Measurements from ENCODE around the gene UNC13C. TPM values are rescaled to one million over a fixed set of nuclear protein-coding genes. Genes with fewer than 3 reads are reported as not detected.

The UNC13C gene
- polyA plus RNA-seq, 1 of the 3 experiments (the other 2 are of a cell fraction): not detected

GRCh38 chr15:53982071-53982680 is 3.9 kb downstream of the UNC13C start:
- Histone ChIP-seq H3K9me3 (no peaks in the 10 kb centered on the region), H4K20me1 (ENCODE audit: insufficient read depth) (no peaks in the 10 kb centered on the region), H3K27me3 (ENCODE audit: insufficient read depth) (no peaks in the 10 kb centered on the region), H3K9me2 (no peaks in the 10 kb centered on the region), H2AFZ (ENCODE audit: low read depth) (no peak overlapping the region), H3K9ac (no peak overlapping the region), H3K36me3 (replicated peaks in 1 of 2; ENCODE audit: control insufficient read depth in 1 of 2, insufficient read depth in 2 of 2, low read length in 1 of 2) (no peaks in the 10 kb centered on the region), H3F3A (replicated peaks; ENCODE audit: insufficient read depth) (no peaks in the 10 kb centered on the region), H3K4me1 (ENCODE audit: control insufficient read depth in 1 of 2, insufficient read depth in 2 of 2, low read depth in 1 of 2, low read length in 1 of 2) (peaks cover 0 to 8% of the 10 kb centered on the region in 2 experiments; a peak in 1 of 4 replicates), H3K4me2 (no peak overlapping the region), H3K79me2 (ENCODE audit: insufficient read depth) (no peaks in the 10 kb centered on the region), H3K4me3 (ENCODE audit: low read depth in 2 of 2, low read length in 1 of 2) (no peak overlapping the region), H3K27ac (ENCODE audit: low read depth in 2 of 2, low read length in 1 of 2) (no peak overlapping the region)
- CTCF ChIA-PET: no interaction called here
- 13% methylated on average over 4 of the region's 4 CpGs for WGBS (ENCODE audit: low lambda C conversion rate)
- no peak for DNase-seq
- TF ChIP-seq TAF1 (IDR thresholded peaks at IDR 0.05; ENCODE audit: borderline replicate concordance, low read depth, low read length) (no peak), POLR2AphosphoS5 (IDR thresholded peaks at IDR 0.05; ENCODE audit: low read depth, low read length) (no peak), EZH2phosphoT487 (IDR thresholded peaks at IDR 0.05; ENCODE audit: borderline replicate concordance, low read depth) (no peak), FOXM1 (IDR thresholded peaks at IDR 0.05; ENCODE audit: low read depth) (no peak), CHD2 (IDR thresholded peaks at IDR 0.05; ENCODE audit: low read length, partially characterized antibody) (no peak), IRF3 (IDR thresholded peaks at IDR 0.05; ENCODE audit: low read depth, low read length) (no peak), TEAD4 (IDR thresholded peaks at IDR 0.05; ENCODE audit: borderline replicate concordance, insufficient read depth) (no peak), MXI1 (IDR thresholded peaks at IDR 0.05; ENCODE audit: low read depth, low read length) (no peak), RAD21 (IDR thresholded peaks at IDR 0.05; ENCODE audit: low read length) (no peak)
- TF ChIP-seq, protein P1, sequence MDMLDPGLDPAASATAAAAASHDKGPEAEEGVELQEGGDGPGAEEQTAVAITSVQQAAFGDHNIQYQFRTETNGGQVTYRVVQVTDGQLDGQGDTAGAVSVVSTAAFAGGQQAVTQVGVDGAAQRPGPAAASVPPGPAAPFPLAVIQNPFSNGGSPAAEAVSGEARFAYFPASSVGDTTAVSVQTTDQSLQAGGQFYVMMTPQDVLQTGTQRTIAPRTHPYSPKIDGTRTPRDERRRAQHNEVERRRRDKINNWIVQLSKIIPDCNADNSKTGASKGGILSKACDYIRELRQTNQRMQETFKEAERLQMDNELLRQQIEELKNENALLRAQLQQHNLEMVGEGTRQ (IDR thresholded peaks at IDR 0.05; ENCODE audit: borderline replicate concordance, low read depth, low read length): no peak
- TF ChIP-seq, protein P2, sequence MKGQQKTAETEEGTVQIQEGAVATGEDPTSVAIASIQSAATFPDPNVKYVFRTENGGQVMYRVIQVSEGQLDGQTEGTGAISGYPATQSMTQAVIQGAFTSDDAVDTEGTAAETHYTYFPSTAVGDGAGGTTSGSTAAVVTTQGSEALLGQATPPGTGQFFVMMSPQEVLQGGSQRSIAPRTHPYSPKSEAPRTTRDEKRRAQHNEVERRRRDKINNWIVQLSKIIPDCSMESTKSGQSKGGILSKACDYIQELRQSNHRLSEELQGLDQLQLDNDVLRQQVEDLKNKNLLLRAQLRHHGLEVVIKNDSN (IDR thresholded peaks at IDR 0.05; ENCODE audit: borderline replicate concordance, low read depth): no peak
- TF ChIP-seq, protein P3, sequence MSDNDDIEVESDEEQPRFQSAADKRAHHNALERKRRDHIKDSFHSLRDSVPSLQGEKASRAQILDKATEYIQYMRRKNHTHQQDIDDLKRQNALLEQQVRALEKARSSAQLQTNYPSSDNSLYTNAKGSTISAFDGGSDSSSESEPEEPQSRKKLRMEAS (IDR thresholded peaks at IDR 0.05; ENCODE audit: low read depth): no peak
- POLR2A ChIA-PET: no interaction called here

DNA sequence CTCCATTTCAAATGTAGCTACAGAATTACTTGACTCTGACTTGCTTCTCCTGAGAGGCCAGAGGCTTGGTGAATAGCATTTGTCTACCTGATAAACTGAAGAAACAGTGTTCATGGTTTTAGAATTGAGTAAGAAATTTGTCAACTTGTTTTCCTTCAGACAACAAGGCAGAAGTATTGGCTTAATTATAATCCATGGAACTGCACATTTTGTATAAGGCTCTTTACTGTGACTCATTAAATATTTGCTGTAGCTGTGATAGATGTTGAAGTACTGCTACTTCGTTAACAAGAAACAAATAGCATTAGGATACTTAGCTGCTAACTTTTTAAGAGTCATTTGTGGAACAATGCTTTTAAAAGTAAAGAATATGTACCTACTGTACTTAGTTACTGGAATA is 4.6 kb downstream of the UNC13C start:
- CTCF ChIA-PET: no interaction called here
- 6% methylated on average over 1 of the region's 1 CpG for WGBS (ENCODE audit: low lambda C conversion rate)
- H3K9me3 ChIP-seq: no peaks in the 10 kb centered on the region
- TF ChIP-seq TEAD4 (IDR thresholded peaks at IDR 0.05; ENCODE audit: borderline replicate concordance, insufficient read depth) (no peak), FOSL2 (IDR thresholded peaks at IDR 0.05; ENCODE audit: borderline replicate concordance, low read depth) (no peak), FOXJ3 (CRISPR knock-in tag; IDR thresholded peaks at IDR 0.05) (no peak), PBX3 (IDR thresholded peaks at IDR 0.05) (no peak), FOXM1 (IDR thresholded peaks at IDR 0.05; ENCODE audit: low read depth) (no peak), SMC3 (IDR thresholded peaks at IDR 0.05; ENCODE audit: low read depth, low read length) (no peak), IRF3 (IDR thresholded peaks at IDR 0.05; ENCODE audit: low read depth, low read length) (no peak), NRF1 (IDR thresholded peaks at IDR 0.05; ENCODE audit: low read depth, low read length) (no peak), TAF1 (IDR thresholded peaks at IDR 0.05; ENCODE audit: borderline replicate concordance, low read depth, low read length) (no peak), TCF12 (IDR thresholded peaks at IDR 0.05) (no peak), RFX5 (IDR thresholded peaks at IDR 0.05; ENCODE audit: low read length) (no peak), GATA2 (CRISPR knock-in tag; IDR thresholded peaks at IDR 0.05) (no peak), ELF1 (IDR thresholded peaks at IDR 0.05) (no peak)
- TF ChIP-seq, protein P3 (IDR thresholded peaks at IDR 0.05; ENCODE audit: low read depth): no peak

More for the DNA sequence above, 4.6 kb downstream of the UNC13C start:
- H2AFZ ChIP-seq (ENCODE audit: low read depth): no peak overlapping the region
- H3K4me1 ChIP-seq (ENCODE audit: control insufficient read depth in 1 of 2, insufficient read depth in 2 of 2, low read depth in 1 of 2, low read length in 1 of 2): peaks cover 0 to 8% of the 10 kb centered on the region in 2 experiments; a peak in 1 of 4 replicates
- no peaks in the 10 kb centered on the region for H4K20me1 ChIP-seq (ENCODE audit: insufficient read depth)
- H3K4me3 ChIP-seq (ENCODE audit: low read depth in 2 of 2, low read length in 1 of 2): no peak overlapping the region
- H3K79me2 ChIP-seq (ENCODE audit: insufficient read depth): no peaks in the 10 kb centered on the region
- no peaks in the 10 kb centered on the region for H3F3A ChIP-seq (replicated peaks; ENCODE audit: insufficient read depth)
- no peak overlapping the region for H3K4me2 ChIP-seq
- H3K27ac ChIP-seq (ENCODE audit: low read depth in 2 of 2, low read length in 1 of 2): no peak overlapping the region
- no peaks in the 10 kb centered on the region for H3K27me3 ChIP-seq (ENCODE audit: insufficient read depth)
- DNase-seq: no peak
- POLR2A ChIA-PET: no interaction called here
- no peak overlapping the region for H3K9ac ChIP-seq
- no peaks in the 10 kb centered on the region for H3K36me3 ChIP-seq (replicated peaks in 1 of 2; ENCODE audit: control insufficient read depth in 1 of 2, insufficient read depth in 2 of 2, low read length in 1 of 2)
- H3K9me2 ChIP-seq: no peaks in the 10 kb centered on the region
